Natural killer cell (primary cell): ENCODE measurements around the gene FURIN. TPM values are rescaled to one million over a fixed set of nuclear protein-coding genes. Genes with fewer than 3 reads are reported as not detected.

Source experiments
- ATAC-seq, 3 donors: fragments of 150-1000 bp in 2 of 3; fragments of 200-7000 bp in 1 of 3; cut with Tn5 transposase; 1 replicate in 1 of 3; 2 replicates in 2 of 3; pipeline ENCODE4 v1.10.0; 2021; ENCODE audit warnings: mild to moderate bottlenecking in 2 of 3, moderate library complexity in 2 of 3
- DNase-seq, 2 donors: peaks; one replicate each; pipeline versions ENCODE4 v3.0.0 to v3.0.0-alpha.2; 2013 to 2021; ENCODE audit warnings: mixed read lengths in 1 of 2
- H3K27ac ChIP-seq: one replicate; pipeline ENCODE4 v1.5.1; 2013; ENCODE audit warnings: mild to moderate bottlenecking, low read length
- H3K27me3 ChIP-seq: one replicate; pipeline ENCODE4 v1.6.1; 2013; ENCODE audit warnings: low read length; ENCODE audit not compliant: control insufficient read depth, insufficient read depth
- H3K36me3 ChIP-seq: one replicate; pipeline ENCODE4 v1.6.1; 2013; ENCODE audit warnings: low read length; ENCODE audit not compliant: control insufficient read depth, insufficient read depth
- H3K4me1 ChIP-seq: one replicate; pipeline ENCODE4 v1.6.1; 2013; ENCODE audit warnings: low read length; ENCODE audit not compliant: control insufficient read depth, insufficient read depth
- H3K4me3 ChIP-seq: one replicate; pipeline ENCODE4 v1.5.1; 2013; ENCODE audit warnings: low read length
- H3K9me3 ChIP-seq: one replicate; pipeline ENCODE4 v1.6.1; 2013; ENCODE audit warnings: low read length; ENCODE audit not compliant: control insufficient read depth, insufficient read depth
- H3K27ac Mint-ChIP-seq, 2 donors: one replicate each; pipeline ENCODE4 v1.8.0; 2022; ENCODE audit warnings: mild to moderate bottlenecking in 2 of 2, mixed read lengths in 2 of 2, moderate library complexity in 1 of 2
- H3K27me3 Mint-ChIP-seq, 2 donors: one replicate each; pipeline ENCODE4 v1.8.0; 2022; ENCODE audit warnings: low read depth in 2 of 2, mixed read lengths in 2 of 2
- H3K36me3 Mint-ChIP-seq: one replicate; pipeline ENCODE4 v1.8.0; 2022; ENCODE audit warnings: mixed read lengths
- H3K4me1 Mint-ChIP-seq, 2 donors: one replicate each; pipeline ENCODE4 v1.8.0; 2022; ENCODE audit warnings: mixed read lengths in 2 of 2
- H3K4me3 Mint-ChIP-seq: one replicate; pipeline ENCODE4 v1.8.0; 2022; ENCODE audit warnings: mild to moderate bottlenecking, moderate library complexity, mixed read lengths
- H3K9me3 Mint-ChIP-seq, 2 donors: one replicate each; pipeline ENCODE4 v1.8.0; 2022; ENCODE audit warnings: mixed read lengths in 2 of 2
- CTCF ChIP-seq: fragments of 200-600 bp; IDR thresholded peaks from one replicate; pipeline ENCODE4 v1.8.0; 2022; ENCODE audit warnings: antibody characterized with exemption
- WGBS: methylation state at CpG from one replicate; pipeline ENCODE4 v1.1.7; 2013; ENCODE audit warnings: missing lambda C conversion rate; ENCODE audit not compliant: insufficient coverage; 5-methylcytosine and 5-hydroxymethylcytosine counted together
- intact Hi-C: fragments of 100-400 bp; cut with micrococcal nuclease; formaldehyde crosslinking; loops from one replicate; pipeline ENCODE4 v1.14.2; 2022
- total RNA-seq, 4 donors: library from RNA; stranded (reverse); fragments of 120-200 nt in 1 of 4; gene quantifications; one replicate each; pipeline versions ENCODE4 v1.2.3 to v1.2.4, GENCODE V29; 2013 to 2022

The FURIN gene
- total RNA-seq, 3 donors from 2014 or later (not counting 1 experiment from before 2014, with no cell fraction given): 110 to 178 (median 172) TPM

GRCh38 chr15:90851940-90852339 lies 16.4 kb upstream of the FURIN start:
- ATAC-seq (no peak), DNase-seq (peak in 1 of 2 donors; percentile 41)
- Histone ChIP-seq H3K36me3 (no peaks in the 10 kb centered on the region), H3K27me3 (no peaks in the 10 kb centered on the region), H3K9me3 (no peaks in the 10 kb centered on the region), H3K4me1 (peaks cover 66% of the 10 kb centered on the region), H3K27ac (peak overlapping the region; percentile 74), H3K4me3 (no peak overlapping the region)
- 71% methylated on average over 5 of the region's 5 CpGs for WGBS
- no peaks in the 10 kb centered on the region for H3K9me3 Mint-ChIP-seq
- no peaks in the 10 kb centered on the region for H3K36me3 Mint-ChIP-seq
- H3K27ac Mint-ChIP-seq: peak overlapping the region; percentile 80 to 85
- intact Hi-C loops: loop anchor here (1.0 to 2.0 kb wide), 2 partner anchors 14 to 33 kb away; no protein-coding TSS in a partner anchor
- no peak for TF ChIP-seq CTCF
- H3K4me3 Mint-ChIP-seq: no peak overlapping the region
- H3K4me1 Mint-ChIP-seq: peaks cover 42 to 49% of the 10 kb centered on the region in 2 donors
- no peaks in the 10 kb centered on the region for H3K27me3 Mint-ChIP-seq

- Histone ChIP-seq H3K36me3 (no peaks in the 10 kb centered on the region), H3K9me3 (no peaks in the 10 kb centered on the region), H3K27me3 (no peaks in the 10 kb centered on the region), H3K4me3 (no peak overlapping the region), H3K27ac (no peak overlapping the region), H3K4me1 (peaks cover 88% of the 10 kb centered on the region)
- Mint-ChIP-seq H3K4me1 (peaks cover 51 to 64% of the 10 kb centered on the region in 2 donors), H3K9me3 (no peaks in the 10 kb centered on the region), H3K36me3 (no peaks in the 10 kb centered on the region), H3K27ac (peak overlapping the region in 1 of 2 donors; percentile 63), H3K27me3 (no peaks in the 10 kb centered on the region), H3K4me3 (no peak overlapping the region)
- TF ChIP-seq CTCF: no peak
- intact Hi-C loops: no loop called here
- ATAC-seq: no peak
- no peak for DNase-seq
- WGBS: 97% methylated on average over 9 of the region's 9 CpGs
Observed at GRCh38 chr15:90855139-90855538, 13.2 kb upstream of the FURIN start.

GRCh38 chr15:90857337-90857736 lies 11.1 kb upstream of the FURIN start:
- WGBS: 93% methylated on average over 7 of the region's 8 CpGs
- Histone ChIP-seq H3K4me3 (no peak overlapping the region), H3K27me3 (no peaks in the 10 kb centered on the region), H3K4me1 (peaks cover 68% of the 10 kb centered on the region), H3K27ac (peak overlapping the region; percentile 77), H3K9me3 (no peaks in the 10 kb centered on the region), H3K36me3 (no peaks in the 10 kb centered on the region)
- intact Hi-C loops: no loop called here
- Mint-ChIP-seq H3K4me1 (peaks cover 33 to 46% of the 10 kb centered on the region in 2 donors), H3K9me3 (no peaks in the 10 kb centered on the region), H3K27ac (peak overlapping the region; percentile 81 to 84), H3K27me3 (no peaks in the 10 kb centered on the region), H3K36me3 (no peaks in the 10 kb centered on the region), H3K4me3 (no peak overlapping the region)
- no peak for TF ChIP-seq CTCF
- DNase-seq (no peak), ATAC-seq (no peak)

GRCh38 chr15:90857883-90858443 lies 10.4 kb upstream of the FURIN start:
- H3K4me1 ChIP-seq: peaks cover 62% of the 10 kb centered on the region
- H3K4me3 Mint-ChIP-seq: no peak overlapping the region
- H3K27ac ChIP-seq: peak overlapping the region; percentile 77
- H3K9me3 Mint-ChIP-seq: no peaks in the 10 kb centered on the region
- intact Hi-C loops: no loop called here
- H3K27me3 Mint-ChIP-seq: no peaks in the 10 kb centered on the region
- no peak overlapping the region for H3K4me3 ChIP-seq
- H3K36me3 Mint-ChIP-seq: no peaks in the 10 kb centered on the region
- no peaks in the 10 kb centered on the region for H3K9me3 ChIP-seq
- no peak for TF ChIP-seq CTCF
- DNase-seq (peak in 1 of 2 donors; percentile 52), ATAC-seq (no peak)
- peak overlapping the region; percentile 81 to 84 for H3K27ac Mint-ChIP-seq
- no peaks in the 10 kb centered on the region for H3K36me3 ChIP-seq
- 71% methylated on average over 8 of the region's 8 CpGs for WGBS
- H3K27me3 ChIP-seq: no peaks in the 10 kb centered on the region
- H3K4me1 Mint-ChIP-seq: peaks cover 26 to 40% of the 10 kb centered on the region in 2 donors
